ES-I3 (cell line): ENCODE data around the gene NUP210L.
"Not testable (repeated sequence)": the region's sequence is repeated elsewhere in the genome, so short reads cannot be mapped to it uniquely, and the experiment has no call there.

Experiments used
- H3K36me3 ChIP-seq: 2 replicates; pipeline ENCODE4 v1.6.1; 2013; ENCODE audit warnings: mild to moderate bottlenecking, low read length, control low read depth, moderate library complexity; ENCODE audit not compliant: insufficient read depth
- H3K4me1 ChIP-seq: 2 replicates; pipeline ENCODE4 v1.6.1; 2013; ENCODE audit warnings: mild to moderate bottlenecking, control low read depth, low read length; ENCODE audit not compliant: insufficient read depth
- H3K9ac ChIP-seq: 2 replicates; pipeline ENCODE4 v1.6.1; 2013; ENCODE audit warnings: low read depth, mild to moderate bottlenecking, low read length, moderate library complexity
- H3K9me3 ChIP-seq: 2 replicates; pipeline ENCODE4 v1.6.1; 2013; ENCODE audit warnings: mild to moderate bottlenecking, low read length, moderate library complexity; ENCODE audit not compliant: control insufficient read depth, insufficient read depth

The NUP210L gene

GRCh38 chr1:154095456-154096060, 59.3 kb downstream of the NUP210L start:
- no peak overlapping the region for H3K9ac ChIP-seq
- H3K4me1 ChIP-seq, result no peaks in the 10 kb centered on the region
- no peaks in the 10 kb centered on the region for H3K9me3 ChIP-seq
- H3K36me3 ChIP-seq, result no peaks in the 10 kb centered on the region

DNA sequence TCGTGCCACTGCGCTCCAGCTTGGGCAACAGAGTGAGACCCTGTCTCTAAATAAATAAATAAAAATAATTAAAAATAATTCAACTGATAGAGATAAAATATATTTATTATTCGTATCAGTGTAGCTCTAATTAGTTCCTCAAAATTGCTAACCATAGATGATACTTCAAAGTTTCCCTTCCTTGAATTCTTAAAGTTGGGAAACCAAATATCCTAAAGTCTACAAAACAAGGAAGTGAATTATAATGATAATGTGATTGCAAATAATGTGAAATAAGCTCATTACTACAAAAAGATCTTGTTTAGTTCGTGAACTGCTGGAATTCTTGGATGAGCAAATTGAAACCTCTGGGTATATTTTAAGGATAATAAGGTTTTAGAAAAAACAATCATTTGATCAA, 60.5 kb downstream of the NUP210L start:
- Histone ChIP-seq H3K9me3 (no peaks in the 10 kb centered on the region), H3K36me3 (no peaks in the 10 kb centered on the region), H3K9ac (no peak overlapping the region), H3K4me1 (no peaks in the 10 kb centered on the region)

- Histone ChIP-seq H3K4me1 (no peaks in the 10 kb centered on the region), H3K9me3 (no peaks in the 10 kb centered on the region), H3K36me3 (no peaks in the 10 kb centered on the region), H3K9ac (no peak overlapping the region)
These were observed 61.2 kb downstream of the NUP210L start for GRCh38 chr1:154093699-154094098.

- Histone ChIP-seq H3K4me1 (no peaks in the 10 kb centered on the region), H3K9ac (no peak overlapping the region), H3K9me3 (no peaks in the 10 kb centered on the region), H3K36me3 (no peaks in the 10 kb centered on the region)
These were observed 63.2 kb downstream of the NUP210L start for GRCh38 chr1:154091706-154092105.

- H3K36me3 ChIP-seq, result no peaks in the 10 kb centered on the region
- no peaks in the 10 kb centered on the region for H3K9me3 ChIP-seq
- H3K4me1 ChIP-seq, result no peaks in the 10 kb centered on the region
- no peak overlapping the region for H3K9ac ChIP-seq
These were observed 67.3 kb downstream of the NUP210L start for GRCh38 chr1:154087574-154087973.

DNA sequence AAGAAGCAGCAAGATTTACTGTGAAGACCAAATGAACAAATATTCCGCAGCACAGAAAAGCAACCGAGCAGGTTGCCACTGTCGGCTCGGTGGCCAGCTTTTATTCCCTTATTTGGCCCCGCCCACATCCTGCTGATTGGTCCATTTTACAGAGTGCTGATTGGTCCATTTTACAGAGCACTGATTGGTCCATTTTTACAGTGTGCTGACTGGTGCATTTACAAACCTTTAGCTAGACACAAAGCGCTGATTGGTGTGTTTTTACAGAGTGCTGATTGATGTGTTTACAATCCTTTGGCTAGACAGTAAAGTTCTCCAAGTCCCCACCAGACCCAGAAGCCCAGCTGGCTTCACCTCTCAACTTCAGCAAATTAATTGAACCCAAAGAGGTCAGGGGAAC, 71.8 kb downstream of the NUP210L start:
- H3K36me3 ChIP-seq, H3K4me1 ChIP-seq, H3K9ac ChIP-seq, H3K9me3 ChIP-seq: not testable (repeated sequence)

DNA sequence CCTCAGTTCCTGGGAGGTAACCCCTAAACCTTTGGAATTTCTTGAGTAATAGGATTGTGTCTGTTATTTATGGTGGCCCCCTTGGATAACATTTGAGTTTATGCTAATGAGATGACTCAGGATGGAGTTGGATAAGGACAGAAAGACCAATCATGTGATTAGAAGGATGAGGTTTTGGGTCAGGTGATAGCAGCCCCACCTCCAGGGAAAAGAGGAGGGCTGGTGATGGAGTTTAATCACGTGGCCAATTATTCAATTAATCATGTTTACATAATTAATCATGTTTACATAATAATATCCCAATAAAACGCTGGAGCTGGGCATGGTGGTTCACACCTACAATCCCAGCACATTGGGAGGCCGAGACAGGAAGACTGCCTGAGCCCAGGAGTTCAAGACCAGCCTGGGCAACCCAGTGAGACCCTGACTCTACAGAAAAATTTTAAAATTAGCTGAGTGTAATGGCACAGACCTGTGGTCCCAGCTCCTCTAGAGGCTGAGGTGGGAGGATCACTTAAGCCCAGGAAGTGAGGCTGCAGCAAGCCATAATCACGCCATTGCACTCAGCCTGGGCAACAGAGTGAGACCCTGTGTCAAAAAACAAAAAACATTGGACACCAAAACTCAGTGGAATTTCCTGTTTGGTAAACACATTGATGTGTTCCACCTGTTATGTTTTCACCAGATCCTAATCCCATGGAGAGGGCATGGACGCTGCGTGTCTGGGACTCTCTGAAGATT, 73.3 kb downstream of the NUP210L start:
- Histone ChIP-seq H3K9me3 (no peaks in the 10 kb centered on the region; the same call in 1 of the 2 replicates), H3K9ac (no peak overlapping the region), H3K36me3 (no peaks in the 10 kb centered on the region), H3K4me1 (no peaks in the 10 kb centered on the region)

GRCh38 chr1:154076413-154076812, 78.5 kb downstream of the NUP210L start:
- no peaks in the 10 kb centered on the region; the same call in 1 of the 2 replicates for H3K9me3 ChIP-seq
- H3K9ac ChIP-seq, result no peak overlapping the region
- no peaks in the 10 kb centered on the region for H3K4me1 ChIP-seq
- H3K36me3 ChIP-seq, result no peaks in the 10 kb centered on the region

GRCh38 chr1:154075746-154076145, 79.1 kb downstream of the NUP210L start:
- H3K9ac ChIP-seq, result no peak overlapping the region
- no peaks in the 10 kb centered on the region for H3K9me3 ChIP-seq
- H3K36me3 ChIP-seq, result no peaks in the 10 kb centered on the region
- no peaks in the 10 kb centered on the region for H3K4me1 ChIP-seq

DNA sequence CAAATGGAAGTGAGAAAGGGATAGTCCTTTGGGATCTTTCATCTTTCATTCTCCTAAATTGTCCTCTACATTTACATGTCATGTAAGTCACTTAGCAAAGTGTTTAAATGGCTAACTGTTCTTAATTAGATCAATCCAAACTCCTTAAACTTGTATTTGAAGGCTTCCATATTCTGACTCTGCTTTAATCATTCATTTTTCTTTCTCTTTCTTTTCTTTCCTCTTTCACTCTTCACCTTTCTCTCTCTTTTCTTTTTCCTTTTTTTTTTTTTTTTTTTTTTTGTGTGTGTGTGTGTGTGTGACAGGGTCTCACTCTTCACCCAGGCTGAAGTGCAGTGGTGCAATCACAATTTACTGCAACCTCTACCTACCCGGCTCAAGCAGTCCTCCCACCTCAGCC, 92.6 kb downstream of the NUP210L start:
- no peaks in the 10 kb centered on the region for H3K9me3 ChIP-seq
- no peak overlapping the region for H3K9ac ChIP-seq
- H3K36me3 ChIP-seq, result no peaks in the 10 kb centered on the region
- no peaks in the 10 kb centered on the region for H3K4me1 ChIP-seq

- not testable (repeated sequence) for H3K36me3 ChIP-seq, H3K4me1 ChIP-seq, H3K9ac ChIP-seq, H3K9me3 ChIP-seq
These were observed 107.4 kb downstream of the NUP210L start for GRCh38 chr1:154047436-154047835.

DNA sequence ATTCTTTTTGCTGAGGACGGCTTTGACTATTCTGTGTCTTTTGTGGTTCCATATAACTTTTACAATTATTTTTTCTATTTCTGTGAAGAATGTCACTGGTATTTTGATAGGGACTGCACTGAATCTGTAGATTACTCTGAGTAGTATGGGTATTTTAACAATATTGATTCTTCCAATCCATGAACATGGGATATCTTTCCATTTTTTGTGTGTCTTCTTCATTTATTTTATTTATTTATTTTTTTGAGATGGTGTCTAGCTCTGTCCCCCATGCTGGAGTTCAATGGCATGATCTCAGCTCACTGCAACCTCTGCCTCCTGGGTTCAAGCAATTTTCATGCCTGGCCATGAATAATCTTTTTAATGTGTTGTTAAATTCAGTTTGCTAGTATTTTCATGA, 121.2 kb downstream of the NUP210L start:
- H3K9ac ChIP-seq, H3K4me1 ChIP-seq, H3K9me3 ChIP-seq, H3K36me3 ChIP-seq: not testable (repeated sequence)

- Histone ChIP-seq H3K9ac (no peak overlapping the region), H3K4me1 (no peaks in the 10 kb centered on the region), H3K9me3 (no peaks in the 10 kb centered on the region), H3K36me3 (no peaks in the 10 kb centered on the region)
These were observed 134.9 kb downstream of the NUP210L start for GRCh38 chr1:154019940-154020339.

GRCh38 chr1:154019269-154019668, 135.6 kb downstream of the NUP210L start:
- H3K4me1 ChIP-seq, result no peaks in the 10 kb centered on the region
- H3K36me3 ChIP-seq, result no peaks in the 10 kb centered on the region
- no peaks in the 10 kb centered on the region for H3K9me3 ChIP-seq
- H3K9ac ChIP-seq, result no peak overlapping the region

GRCh38 chr1:154014154-154014907, 140.5 kb downstream of the NUP210L start:
- H3K36me3 ChIP-seq, result no peaks in the 10 kb centered on the region
- H3K9ac ChIP-seq, result no peak overlapping the region
- H3K4me1 ChIP-seq, result no peaks in the 10 kb centered on the region
- H3K9me3 ChIP-seq, result no peaks in the 10 kb centered on the region
